ENCODE measurements around the gene NPAS3.

The NPAS3 gene

DNA sequence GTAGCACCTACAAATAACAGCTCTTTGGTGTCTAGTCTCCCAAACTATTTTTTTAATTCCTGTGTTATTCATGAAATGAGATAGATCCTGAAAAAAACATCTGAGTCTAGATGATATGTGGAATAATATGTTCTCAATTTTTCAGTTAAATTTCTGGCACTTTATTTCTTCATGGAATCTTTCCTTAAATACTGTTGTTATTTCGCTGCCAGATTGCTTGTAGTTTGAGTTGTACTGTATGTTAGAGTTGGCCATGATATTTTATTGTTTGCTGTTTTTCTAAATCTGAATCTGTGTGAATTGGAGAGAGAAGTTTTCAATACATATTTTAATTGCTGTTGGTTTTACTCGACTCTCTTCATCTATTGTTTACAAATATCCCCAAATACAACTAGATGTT lies 511.7 kb downstream of the NPAS3 start:
- no peak for FAIRE-seq
- no peak for DNase-seq (ENCODE audit: insufficient read length, low spot score)
- TF ChIP-seq POLR2A (IDR thresholded peaks at IDR 0.05; ENCODE audit: low read depth, low read length) (no peak), PAX5 (IDR thresholded peaks at IDR 0.05; ENCODE audit: insufficient read depth, low read length, severe bottlenecking) (no peak), POLR2AphosphoS5 (IDR thresholded peaks at IDR 0.05; ENCODE audit: low read depth, low read length) (no peak), POU2F2 (IDR thresholded peaks at IDR 0.05; ENCODE audit: low read depth, low read length) (no peak), TAF1 (IDR thresholded peaks at IDR 0.05; ENCODE audit: low read depth, low read length) (no peak), SPI1 (IDR thresholded peaks at IDR 0.05; ENCODE audit: low read depth, low read length) (no peak)

DNA sequence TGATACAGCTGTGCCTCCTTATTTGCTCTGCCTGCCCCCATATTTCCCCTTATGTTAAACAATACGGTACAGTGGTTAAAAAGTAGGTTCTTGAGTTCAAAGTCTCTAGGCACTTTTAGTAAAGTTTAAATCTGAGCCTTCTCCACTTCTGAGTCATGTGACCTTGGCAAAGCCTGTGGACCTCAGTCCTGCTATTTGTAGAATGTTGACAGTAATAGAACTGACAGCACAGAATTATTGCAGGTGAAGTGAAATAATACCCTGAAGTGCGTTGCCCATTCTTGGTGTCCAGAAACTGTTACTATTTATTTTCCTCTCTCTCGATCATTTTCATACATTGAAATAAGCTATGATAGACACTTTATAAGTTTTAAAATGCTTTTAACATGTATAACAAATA lies 512.5 kb downstream of the NPAS3 start:
- no peak for DNase-seq (ENCODE audit: insufficient read length, low spot score)
- FAIRE-seq, result no peak
- TF ChIP-seq POLR2AphosphoS5 (IDR thresholded peaks at IDR 0.05; ENCODE audit: low read depth, low read length), result no peak
- no peak for TF ChIP-seq POU2F2 (IDR thresholded peaks at IDR 0.05; ENCODE audit: low read depth, low read length)
- no peak for TF ChIP-seq POLR2A (IDR thresholded peaks at IDR 0.05; ENCODE audit: low read depth, low read length)
- TF ChIP-seq SPI1 (IDR thresholded peaks at IDR 0.05; ENCODE audit: low read depth, low read length), result no peak
- no peak for TF ChIP-seq TAF1 (IDR thresholded peaks at IDR 0.05; ENCODE audit: low read depth, low read length)
- TF ChIP-seq PAX5 (IDR thresholded peaks at IDR 0.05; ENCODE audit: insufficient read depth, low read length, severe bottlenecking), result no peak

- TF ChIP-seq TAF1 (IDR thresholded peaks at IDR 0.05; ENCODE audit: low read depth, low read length) (no peak), SPI1 (IDR thresholded peaks at IDR 0.05; ENCODE audit: low read depth, low read length) (no peak), PAX5 (IDR thresholded peaks at IDR 0.05; ENCODE audit: insufficient read depth, low read length, severe bottlenecking) (no peak), POU2F2 (IDR thresholded peaks at IDR 0.05; ENCODE audit: low read depth, low read length) (no peak), POLR2AphosphoS5 (IDR thresholded peaks at IDR 0.05; ENCODE audit: low read depth, low read length) (no peak), POLR2A (IDR thresholded peaks at IDR 0.05; ENCODE audit: low read depth, low read length) (no peak)
- no peak for FAIRE-seq
- DNase-seq (ENCODE audit: insufficient read length, low spot score), result no peak
These were observed 514.3 kb downstream of the NPAS3 start for GRCh38 chr14:33452995-33453394.

DNA sequence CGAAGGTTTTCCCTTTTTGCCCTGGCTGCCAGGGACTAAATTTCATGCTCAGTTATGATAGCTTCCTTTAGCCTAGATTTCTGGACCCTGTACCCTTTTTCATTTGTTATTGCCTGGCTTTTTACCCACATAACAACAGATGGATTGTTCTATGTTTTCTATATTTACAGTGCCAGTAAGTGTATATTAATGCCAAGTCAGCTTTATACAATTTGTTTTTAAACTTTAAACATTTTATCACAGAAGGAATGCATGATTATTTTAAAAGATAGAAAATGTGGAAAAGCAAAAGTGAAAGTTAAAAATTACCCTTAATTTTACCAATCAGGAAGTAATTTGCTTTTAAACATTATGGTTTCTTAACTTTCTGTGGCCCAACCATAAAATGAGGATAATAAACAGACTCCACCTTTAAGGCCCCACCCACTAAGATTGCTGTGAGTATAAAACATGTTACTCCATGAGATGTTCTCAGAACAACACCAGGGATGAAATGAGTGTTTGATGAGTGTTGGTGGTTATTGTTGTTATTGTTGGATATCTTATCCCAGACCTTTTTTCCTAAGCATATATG lies 515.4 kb downstream of the NPAS3 start:
- FAIRE-seq, result no peak

GRCh38 chr14:33454707-33455106 lies 516.0 kb downstream of the NPAS3 start:
- DNase-seq (ENCODE audit: insufficient read length, low spot score) (no peak), FAIRE-seq (no peak)
- TF ChIP-seq POLR2A (IDR thresholded peaks at IDR 0.05; ENCODE audit: low read depth, low read length) (no peak), PAX5 (IDR thresholded peaks at IDR 0.05; ENCODE audit: insufficient read depth, low read length, severe bottlenecking) (no peak), TAF1 (IDR thresholded peaks at IDR 0.05; ENCODE audit: low read depth, low read length) (no peak), POU2F2 (IDR thresholded peaks at IDR 0.05; ENCODE audit: low read depth, low read length) (no peak), SPI1 (IDR thresholded peaks at IDR 0.05; ENCODE audit: low read depth, low read length) (no peak), POLR2AphosphoS5 (IDR thresholded peaks at IDR 0.05; ENCODE audit: low read depth, low read length) (no peak)

More for the DNA sequence above, 515.4 kb downstream of the NPAS3 start:
- TF ChIP-seq POLR2AphosphoS5 (IDR thresholded peaks at IDR 0.05; ENCODE audit: low read depth, low read length) (no peak), POLR2A (IDR thresholded peaks at IDR 0.05; ENCODE audit: low read depth, low read length) (no peak), SPI1 (IDR thresholded peaks at IDR 0.05; ENCODE audit: low read depth, low read length) (no peak), TAF1 (IDR thresholded peaks at IDR 0.05; ENCODE audit: low read depth, low read length) (no peak), POU2F2 (IDR thresholded peaks at IDR 0.05; ENCODE audit: low read depth, low read length) (no peak), PAX5 (IDR thresholded peaks at IDR 0.05; ENCODE audit: insufficient read depth, low read length, severe bottlenecking) (no peak)
- no peak for DNase-seq (ENCODE audit: insufficient read length, low spot score)

DNA sequence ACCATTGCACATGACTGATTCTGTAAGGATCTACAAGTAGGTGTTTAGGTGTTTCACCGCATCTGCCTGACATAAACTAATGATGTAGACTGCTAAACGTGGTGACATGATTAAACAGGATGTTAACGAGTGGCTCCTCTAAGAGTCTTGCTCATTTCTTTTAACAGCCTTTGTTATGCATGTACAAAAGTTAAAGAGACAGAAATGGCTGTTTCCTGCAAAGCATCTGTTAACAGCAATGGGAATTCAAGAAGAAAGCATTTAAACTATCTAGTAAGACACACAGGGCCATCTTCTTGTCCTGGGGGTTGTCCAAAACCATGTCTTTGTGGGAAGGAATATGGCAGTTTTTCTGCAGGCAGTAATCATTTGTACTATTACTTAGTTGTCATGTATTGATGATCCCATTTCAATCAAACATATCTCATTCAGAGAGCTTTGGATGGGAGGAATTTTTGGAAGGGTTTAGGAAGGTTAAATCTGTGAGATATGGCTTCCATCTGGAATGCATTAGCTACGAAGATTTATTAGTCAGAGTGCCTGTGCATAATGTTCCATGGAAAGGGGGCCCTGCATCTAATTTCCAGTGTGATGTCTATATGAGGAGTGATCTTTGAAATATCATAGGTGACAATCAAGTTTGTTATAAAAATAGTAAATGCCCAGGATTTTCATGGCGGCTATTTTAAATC lies 517.1 kb downstream of the NPAS3 start:
- FAIRE-seq, result no peak
- no peak for TF ChIP-seq TAF1 (IDR thresholded peaks at IDR 0.05; ENCODE audit: low read depth, low read length)
- TF ChIP-seq PAX5 (IDR thresholded peaks at IDR 0.05; ENCODE audit: insufficient read depth, low read length, severe bottlenecking), result no peak
- TF ChIP-seq POU2F2 (IDR thresholded peaks at IDR 0.05; ENCODE audit: low read depth, low read length), result no peak
- DNase-seq (ENCODE audit: insufficient read length, low spot score), result no peak

DNA sequence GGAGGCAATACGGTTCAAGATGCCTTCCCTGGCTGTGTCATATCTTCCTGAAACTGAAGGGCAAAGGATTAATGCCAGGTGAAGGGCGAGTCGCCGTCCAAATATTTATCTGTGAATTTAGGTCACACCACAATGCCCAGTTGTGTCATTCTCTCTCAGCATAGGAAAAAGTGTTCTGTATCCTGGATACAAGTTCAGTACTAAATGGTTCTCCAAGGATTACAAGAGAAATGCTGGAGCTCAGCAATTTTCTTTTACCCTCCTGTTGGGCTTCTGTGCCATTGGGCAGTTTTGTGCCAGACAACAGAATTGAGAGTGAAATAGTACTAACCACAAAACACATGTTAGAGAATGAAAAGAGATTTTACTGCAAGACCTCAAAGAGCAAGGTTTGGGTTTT lies 518.3 kb downstream of the NPAS3 start:
- DNase-seq (ENCODE audit: insufficient read length, low spot score), result no peak

GRCh38 chr14:33457617-33458016 lies 518.9 kb downstream of the NPAS3 start:
- no peak for FAIRE-seq
- no peak for TF ChIP-seq SPI1 (IDR thresholded peaks at IDR 0.05; ENCODE audit: low read depth, low read length)
- TF ChIP-seq TAF1 (IDR thresholded peaks at IDR 0.05; ENCODE audit: low read depth, low read length), result no peak
- TF ChIP-seq POU2F2 (IDR thresholded peaks at IDR 0.05; ENCODE audit: low read depth, low read length), result no peak
- TF ChIP-seq PAX5 (IDR thresholded peaks at IDR 0.05; ENCODE audit: insufficient read depth, low read length, severe bottlenecking), result no peak
- TF ChIP-seq POLR2A (IDR thresholded peaks at IDR 0.05; ENCODE audit: low read depth, low read length), result no peak
- no peak for TF ChIP-seq POLR2AphosphoS5 (IDR thresholded peaks at IDR 0.05; ENCODE audit: low read depth, low read length)

More for the DNA sequence above, 518.3 kb downstream of the NPAS3 start:
- FAIRE-seq, result no peak
- TF ChIP-seq PAX5 (IDR thresholded peaks at IDR 0.05; ENCODE audit: insufficient read depth, low read length, severe bottlenecking), result no peak
- no peak for TF ChIP-seq POLR2AphosphoS5 (IDR thresholded peaks at IDR 0.05; ENCODE audit: low read depth, low read length)
- no peak for TF ChIP-seq POU2F2 (IDR thresholded peaks at IDR 0.05; ENCODE audit: low read depth, low read length)
- TF ChIP-seq TAF1 (IDR thresholded peaks at IDR 0.05; ENCODE audit: low read depth, low read length), result no peak
- no peak for TF ChIP-seq SPI1 (IDR thresholded peaks at IDR 0.05; ENCODE audit: low read depth, low read length)
- TF ChIP-seq POLR2A (IDR thresholded peaks at IDR 0.05; ENCODE audit: low read depth, low read length), result no peak

DNA sequence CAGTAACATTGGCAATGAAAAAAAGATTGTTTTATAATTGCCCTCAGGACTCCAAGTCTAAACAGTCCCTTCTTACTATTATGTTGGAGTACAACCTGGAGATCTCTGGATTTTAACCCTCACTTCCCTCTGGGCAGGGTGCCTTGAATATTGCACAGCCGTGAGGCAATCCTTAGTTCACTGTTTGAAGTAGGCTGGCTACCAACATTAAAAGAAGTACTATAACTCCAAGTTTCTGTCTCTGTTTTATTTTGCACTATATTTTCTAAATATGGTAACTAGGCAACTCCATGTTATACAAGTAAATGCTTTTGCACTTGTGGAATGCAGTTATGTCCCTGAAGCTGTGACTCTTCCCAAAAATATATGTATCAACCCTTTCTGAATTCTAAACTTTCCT lies 521.5 kb downstream of the NPAS3 start:
- DNase-seq (ENCODE audit: insufficient read length, low spot score), result no peak
- no peak for FAIRE-seq
- TF ChIP-seq POU2F2 (IDR thresholded peaks at IDR 0.05; ENCODE audit: low read depth, low read length) (no peak), POLR2AphosphoS5 (IDR thresholded peaks at IDR 0.05; ENCODE audit: low read depth, low read length) (no peak), TAF1 (IDR thresholded peaks at IDR 0.05; ENCODE audit: low read depth, low read length) (no peak), POLR2A (IDR thresholded peaks at IDR 0.05; ENCODE audit: low read depth, low read length) (no peak), SPI1 (IDR thresholded peaks at IDR 0.05; ENCODE audit: low read depth, low read length) (no peak), PAX5 (IDR thresholded peaks at IDR 0.05; ENCODE audit: insufficient read depth, low read length, severe bottlenecking) (no peak)

More at GRCh38 chr14:33457617-33458016, 518.9 kb downstream of the NPAS3 start:
- no peak for DNase-seq (ENCODE audit: insufficient read length, low spot score)
